ENCODE results near the gene IGF2BP3.

GRCh38 chr7:23341846-23342598 lies 128.3 kb downstream of the IGF2BP3 start:
- no peak for TF ChIP-seq CTCF (conservative IDR thresholded peaks at IDR 0.05; ENCODE audit: low read length)
- no peak for TF ChIP-seq EZH2phosphoT487 (IDR thresholded peaks at IDR 0.05; ENCODE audit: borderline replicate concordance, low read depth, low read length)
